GM18861 (cell line): Measurements from ENCODE around the gene INPP5F.

Experiments used
- ATAC-seq: cut with Tn5 transposase; IDR thresholded peaks from one replicate; pipeline ENCODE4 v1.9.1; 2021; ENCODE audit not compliant: unreplicated experiment

The INPP5F gene

GRCh38 chr10:119807960-119808697 lies 82.3 kb downstream of the INPP5F start:
- peak; percentile 49 for ATAC-seq

- ATAC-seq: no peak
These were observed 85.3 kb downstream of the INPP5F start for GRCh38 chr10:119811122-119811521.

GRCh38 chr10:119812684-119813083 lies 86.8 kb downstream of the INPP5F start:
- no peak for ATAC-seq

GRCh38 chr10:119815671-119816070 lies 89.8 kb downstream of the INPP5F start:
- ATAC-seq: no peak

DNA sequence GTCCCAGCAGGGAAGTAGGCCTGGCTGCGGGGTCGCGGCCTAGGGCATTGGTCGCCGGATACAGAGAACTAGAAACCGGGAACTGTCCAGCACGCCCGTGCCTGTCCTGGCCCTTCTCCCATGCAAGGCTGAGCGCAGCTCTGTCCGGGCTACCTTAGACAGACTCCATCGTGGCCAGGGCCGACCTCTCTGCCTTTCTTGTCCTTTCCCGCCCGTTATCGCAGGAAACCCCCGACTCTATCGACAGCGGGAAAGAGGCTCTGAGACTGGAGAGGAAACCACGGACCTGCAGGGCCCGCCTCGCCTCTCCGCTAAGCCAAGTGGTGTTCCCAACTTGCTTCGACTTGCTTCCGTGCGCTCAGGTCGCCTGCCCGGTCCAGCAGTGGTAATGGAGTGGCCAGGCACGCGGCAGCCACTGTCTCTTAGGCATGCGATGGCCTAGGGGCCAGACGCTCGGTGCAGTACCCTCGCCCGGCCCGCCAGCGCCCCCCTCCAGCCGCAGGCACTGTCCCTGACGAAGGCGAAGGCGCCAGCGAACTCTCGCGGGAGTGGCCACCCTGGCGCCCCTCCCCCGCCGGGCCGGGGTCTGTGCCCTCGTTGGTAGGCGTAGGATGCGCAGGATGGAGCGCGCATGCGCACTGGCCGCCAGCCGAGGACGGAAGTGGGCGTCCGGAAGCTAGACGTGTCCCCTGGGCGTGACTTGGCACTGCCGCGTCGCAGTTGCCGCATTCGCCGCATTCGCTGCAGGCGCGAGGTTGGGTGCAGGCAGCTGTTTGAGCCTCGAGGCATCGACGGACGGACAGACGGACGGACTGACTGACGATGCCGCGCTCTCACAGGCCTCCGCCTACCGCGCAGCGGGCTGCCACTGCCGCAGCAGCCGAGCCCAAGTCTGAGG lies 92.4 kb downstream of the INPP5F start:
- ATAC-seq: no peak

- no peak for ATAC-seq
These were observed 93.0 kb downstream of the INPP5F start for GRCh38 chr10:119818889-119819270.

GRCh38 chr10:119821182-119821581 lies 95.3 kb downstream of the INPP5F start:
- ATAC-seq: no peak

- ATAC-seq: no peak
These were observed 98.4 kb downstream of the INPP5F start for GRCh38 chr10:119824299-119824698.

- ATAC-seq: no peak
These were observed 100.9 kb downstream of the INPP5F start for GRCh38 chr10:119826771-119827170.

DNA sequence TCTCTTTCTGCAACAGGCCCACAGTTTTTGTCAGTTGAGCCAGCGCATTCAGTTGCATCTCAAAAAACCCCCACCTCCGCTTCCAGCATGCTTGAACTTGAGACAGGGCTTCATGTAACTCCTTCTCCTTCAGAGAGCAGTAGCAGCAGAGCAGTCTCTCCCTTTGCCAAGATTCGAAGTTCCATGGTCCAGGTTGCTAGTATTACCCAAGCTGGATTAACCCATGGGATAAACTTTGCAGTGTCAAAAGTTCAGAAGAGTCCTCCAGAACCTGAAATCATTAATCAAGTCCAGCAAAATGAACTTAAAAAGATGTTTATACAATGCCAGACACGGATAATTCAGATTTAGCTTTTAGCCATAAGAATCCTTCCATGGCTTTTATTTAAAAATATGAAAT lies 101.6 kb downstream of the INPP5F start:
- ATAC-seq: no peak

GRCh38 chr10:119829429-119829828 lies 103.6 kb downstream of the INPP5F start:
- ATAC-seq: no peak

DNA sequence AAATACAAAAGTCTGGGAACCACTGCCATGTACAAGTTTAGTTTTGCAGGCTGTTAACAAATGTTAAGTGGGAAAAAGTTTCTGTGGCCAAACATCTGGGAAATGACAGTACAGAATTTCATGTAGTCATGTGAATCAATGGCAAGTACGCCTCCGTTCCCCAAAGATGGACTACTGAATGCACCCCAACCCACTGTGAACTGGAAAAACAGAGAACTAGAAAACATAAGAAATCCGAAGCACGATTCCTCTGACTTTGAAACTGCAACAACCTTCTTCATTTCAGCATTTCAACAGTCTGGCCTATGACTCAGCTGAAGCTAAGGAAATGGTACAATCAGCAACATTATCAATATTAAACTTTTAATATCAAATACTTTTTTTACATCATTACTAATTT lies 105.0 kb downstream of the INPP5F start:
- no peak for ATAC-seq

DNA sequence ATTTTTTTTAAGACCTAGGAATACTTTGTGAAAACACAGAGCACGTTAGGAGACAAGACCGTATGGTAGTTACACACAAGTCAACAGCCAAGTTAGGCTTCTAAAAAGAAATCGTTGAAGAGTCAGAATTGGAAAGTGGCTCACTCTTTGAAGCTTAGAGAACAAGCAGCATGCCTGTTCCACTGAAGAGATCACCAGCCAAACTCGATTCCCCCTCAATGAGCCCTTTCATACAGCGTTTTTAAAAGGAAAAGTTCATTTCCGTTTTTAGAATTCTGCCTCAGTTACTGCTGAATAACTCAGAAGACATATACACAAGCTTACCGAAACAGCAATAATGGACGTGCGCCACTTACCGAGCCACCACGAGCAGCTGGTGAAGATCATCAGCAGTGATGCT lies 105.8 kb downstream of the INPP5F start:
- ATAC-seq: no peak

- no peak for ATAC-seq
These were observed 107.1 kb downstream of the INPP5F start for GRCh38 chr10:119832951-119833350.

DNA sequence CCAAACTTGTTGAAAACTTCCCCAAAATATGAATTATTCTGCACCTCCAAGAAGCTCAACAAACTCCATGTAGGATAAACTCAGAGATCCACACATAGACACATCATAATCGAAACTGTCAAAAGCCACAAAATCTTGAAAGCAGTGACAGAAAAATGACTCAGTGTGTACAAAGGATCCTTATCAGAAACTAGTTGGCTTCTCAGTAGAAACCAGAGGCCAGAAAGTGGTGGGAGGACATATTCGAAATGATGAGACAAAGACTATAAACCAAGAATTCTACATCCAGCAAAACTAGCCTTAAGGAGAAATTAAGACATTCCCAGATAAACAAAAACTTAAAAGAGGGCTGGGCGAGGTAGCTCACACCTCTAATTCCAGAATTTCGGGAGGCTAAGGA lies 108.3 kb downstream of the INPP5F start:
- no peak for ATAC-seq

GRCh38 chr10:119845656-119846055 lies 119.8 kb downstream of the INPP5F start:
- no peak for ATAC-seq

- ATAC-seq: no peak
These were observed 123.4 kb downstream of the INPP5F start for GRCh38 chr10:119849031-119849789.

GRCh38 chr10:119849944-119850343 lies 124.1 kb downstream of the INPP5F start:
- ATAC-seq: no peak

- ATAC-seq: no peak
These were observed 126.4 kb downstream of the INPP5F start for GRCh38 chr10:119852277-119852676.

GRCh38 chr10:119852822-119853221 lies 127.0 kb downstream of the INPP5F start:
- ATAC-seq: no peak

DNA sequence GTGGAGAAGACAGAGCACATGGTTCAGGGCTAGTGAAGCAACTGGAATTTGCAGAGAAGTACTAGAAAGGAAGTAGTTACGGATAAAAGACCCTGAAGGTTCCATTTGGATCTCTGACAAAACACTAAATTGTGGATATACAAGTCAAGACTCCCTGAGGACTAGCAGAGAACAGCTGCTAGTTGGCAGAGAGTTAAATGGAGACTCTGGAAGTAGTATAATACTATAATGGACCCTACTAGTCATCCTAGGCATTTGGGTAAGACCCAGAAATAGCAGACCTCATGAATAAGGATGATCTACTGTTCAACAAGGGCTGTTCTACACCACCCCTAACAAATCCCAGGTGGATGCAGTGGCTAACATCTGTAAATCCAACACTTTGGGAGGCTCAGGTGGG lies 127.7 kb downstream of the INPP5F start:
- no peak for ATAC-seq

DNA sequence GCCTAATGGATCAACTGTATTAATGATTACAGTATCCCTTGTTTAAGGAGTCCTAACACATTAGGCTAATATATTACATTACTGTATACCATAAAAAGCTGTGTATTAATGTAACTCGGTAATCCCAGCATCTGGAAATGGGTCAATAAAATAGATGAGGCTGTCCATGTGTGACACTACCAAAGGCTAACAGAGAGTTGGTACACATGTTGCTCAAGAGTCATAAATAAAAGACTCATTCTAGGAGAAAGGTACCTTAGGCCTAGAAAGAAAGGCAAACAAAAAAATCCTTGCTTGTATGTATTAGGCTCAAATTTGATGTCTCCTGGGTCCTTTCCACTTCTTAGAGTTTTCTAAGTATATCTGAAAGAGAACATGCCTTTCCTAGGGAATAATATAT lies 132.2 kb downstream of the INPP5F start:
- ATAC-seq: no peak
